GM21390 (cell line): ENCODE results near the gene SCUBE3.

ENCODE experiments used
- ATAC-seq: cut with Tn5 transposase; IDR thresholded peaks from one replicate; pipeline ENCODE4 v1.9.1; 2021; ENCODE audit not compliant: unreplicated experiment

The SCUBE3 gene

DNA sequence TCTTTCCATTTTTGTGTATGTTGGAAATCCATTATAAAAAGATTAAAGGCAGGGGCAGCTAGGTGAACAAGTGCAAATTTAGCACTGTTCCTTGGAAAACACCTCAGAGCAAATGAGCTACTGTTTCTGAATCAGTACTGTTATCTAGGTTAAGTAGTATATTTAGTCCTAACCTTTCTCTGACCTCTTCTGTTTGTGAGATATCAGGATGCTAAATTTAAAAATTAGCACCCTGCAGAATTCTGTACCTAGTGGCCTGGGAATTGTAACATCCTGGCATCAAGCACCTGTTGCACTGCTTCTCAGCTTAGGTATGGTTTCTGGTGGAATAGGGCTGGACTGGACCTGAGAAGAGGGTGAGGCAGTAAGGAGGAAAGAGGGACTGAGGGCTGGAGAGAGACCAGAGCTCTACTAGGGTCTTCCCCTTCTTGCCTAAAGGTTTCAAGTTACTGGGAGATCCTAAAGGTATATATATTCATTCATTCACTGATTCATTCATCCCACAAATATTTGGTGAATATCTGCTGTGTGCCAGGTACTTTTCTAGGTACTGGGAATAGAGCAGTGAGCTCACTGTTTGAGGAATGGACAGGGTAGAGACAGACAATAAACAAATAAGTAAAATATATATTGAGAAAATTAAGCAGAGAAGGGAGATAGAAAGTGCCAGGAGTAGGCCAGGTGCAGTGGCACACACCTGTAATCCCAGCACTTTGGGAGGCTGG lies 51.0 kb downstream of the SCUBE3 start:
- ATAC-seq, result no peak

DNA sequence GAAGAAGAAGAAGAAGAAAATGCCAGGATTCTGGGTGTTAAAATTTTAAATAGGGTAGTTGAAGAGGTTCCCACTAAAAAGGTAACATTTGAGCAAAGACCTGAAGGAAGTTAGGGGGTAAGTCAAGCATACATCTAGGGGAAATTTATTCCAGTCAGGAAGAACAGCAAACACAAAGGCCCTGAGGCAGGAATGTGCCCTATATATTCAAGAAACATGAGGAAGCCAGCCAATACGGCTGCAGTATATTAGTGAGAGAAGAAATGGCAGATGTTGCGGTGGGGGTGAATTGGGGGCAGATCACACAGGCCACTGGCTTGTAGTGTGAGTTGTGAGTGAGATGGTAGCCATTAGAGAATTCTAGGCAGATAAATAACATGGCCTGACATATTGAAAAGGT lies 51.8 kb downstream of the SCUBE3 start:
- ATAC-seq, result no peak

DNA sequence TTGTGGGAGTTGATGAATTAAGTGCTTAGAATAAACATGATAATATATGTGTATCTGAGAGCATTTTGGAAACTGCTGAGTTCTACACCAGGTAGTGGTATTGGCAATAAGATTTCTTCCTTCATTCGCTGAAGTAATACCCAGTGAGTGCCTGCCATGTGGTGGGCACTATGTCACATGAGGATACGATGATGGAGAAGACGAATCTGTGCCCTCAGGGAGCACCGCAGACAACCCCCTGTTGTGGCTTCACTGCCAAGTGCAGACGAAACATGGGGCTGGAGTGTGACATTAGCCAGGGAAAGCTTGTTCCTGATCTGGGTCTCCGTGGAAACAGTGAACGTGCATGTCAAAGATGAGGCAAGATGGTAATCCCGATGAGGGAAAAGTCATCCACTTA lies 53.7 kb downstream of the SCUBE3 start:
- ATAC-seq, result no peak

DNA sequence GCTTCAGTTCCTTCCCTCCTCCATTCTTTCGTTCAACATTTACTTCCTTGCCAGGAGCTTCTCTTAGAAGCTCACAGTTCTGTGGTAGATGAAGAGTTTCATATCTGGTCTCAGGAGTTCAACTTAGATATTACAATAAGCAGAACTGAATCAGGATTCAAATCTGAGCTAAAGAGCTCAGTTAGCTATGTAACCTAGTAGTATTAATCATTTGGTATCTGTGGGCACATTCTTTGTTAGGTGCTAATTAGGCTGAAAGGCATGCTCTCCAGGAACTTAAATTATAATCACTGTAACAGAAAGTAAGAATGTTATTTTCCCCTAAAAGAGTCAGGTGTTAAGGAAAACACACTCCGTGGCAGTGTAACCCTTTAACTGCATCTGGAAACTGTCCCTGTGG lies 54.1 kb downstream of the SCUBE3 start:
- no peak for ATAC-seq

DNA sequence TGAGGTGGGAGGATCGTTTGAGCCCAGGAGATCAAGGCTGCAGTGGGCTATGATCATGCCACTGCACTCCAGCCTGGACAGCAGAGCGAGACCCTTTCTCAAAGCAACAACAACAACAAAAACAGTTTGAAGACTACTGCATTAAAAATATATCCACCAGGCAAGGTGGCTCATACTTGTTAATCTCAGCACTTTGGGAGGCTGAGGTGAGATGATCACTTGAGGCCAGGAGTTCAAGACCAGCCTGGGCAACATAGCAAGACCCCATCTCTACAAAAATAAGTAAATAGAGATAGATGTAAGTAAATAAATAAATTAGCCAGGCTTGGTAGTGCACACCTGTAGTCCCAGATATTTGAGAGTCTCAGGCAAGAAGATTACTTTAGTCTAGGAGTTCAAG lies 58.2 kb downstream of the SCUBE3 start:
- no peak for ATAC-seq

DNA sequence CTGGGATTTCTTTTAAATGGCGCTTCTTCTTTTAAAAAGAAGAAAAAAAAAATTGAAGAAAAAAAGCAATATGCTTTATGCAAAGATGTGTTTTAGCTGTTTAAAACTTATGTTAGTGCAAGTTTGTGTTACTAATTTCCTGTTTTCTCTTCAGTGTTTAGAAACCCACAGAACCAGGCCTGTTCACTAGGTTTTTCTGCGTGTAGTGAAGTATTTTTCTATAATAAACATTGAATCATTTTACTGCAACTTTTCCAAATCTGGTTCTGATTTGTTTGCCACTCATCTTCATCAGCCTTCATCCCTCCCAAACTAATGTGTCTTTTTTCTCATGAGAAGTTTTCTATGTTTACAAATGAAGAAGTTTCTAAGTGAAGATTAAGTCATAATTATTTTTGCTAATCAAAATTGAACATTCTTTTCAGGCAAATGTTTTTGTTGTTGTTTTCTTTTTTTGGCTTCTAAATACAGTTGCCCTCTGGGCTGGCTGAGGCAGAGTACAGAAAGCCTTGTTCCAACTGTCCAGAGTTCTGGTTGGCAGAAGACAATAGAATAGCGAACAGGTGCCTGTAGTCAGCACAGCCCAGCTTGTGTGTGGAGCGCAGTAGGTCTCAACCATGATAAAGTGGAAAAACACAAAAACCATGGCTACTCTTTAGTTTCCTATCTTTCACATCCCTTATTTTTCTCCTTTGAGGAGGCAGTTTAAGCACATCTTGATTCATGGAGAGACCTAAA lies 60.2 kb downstream of the SCUBE3 start:
- ATAC-seq, result no peak

DNA sequence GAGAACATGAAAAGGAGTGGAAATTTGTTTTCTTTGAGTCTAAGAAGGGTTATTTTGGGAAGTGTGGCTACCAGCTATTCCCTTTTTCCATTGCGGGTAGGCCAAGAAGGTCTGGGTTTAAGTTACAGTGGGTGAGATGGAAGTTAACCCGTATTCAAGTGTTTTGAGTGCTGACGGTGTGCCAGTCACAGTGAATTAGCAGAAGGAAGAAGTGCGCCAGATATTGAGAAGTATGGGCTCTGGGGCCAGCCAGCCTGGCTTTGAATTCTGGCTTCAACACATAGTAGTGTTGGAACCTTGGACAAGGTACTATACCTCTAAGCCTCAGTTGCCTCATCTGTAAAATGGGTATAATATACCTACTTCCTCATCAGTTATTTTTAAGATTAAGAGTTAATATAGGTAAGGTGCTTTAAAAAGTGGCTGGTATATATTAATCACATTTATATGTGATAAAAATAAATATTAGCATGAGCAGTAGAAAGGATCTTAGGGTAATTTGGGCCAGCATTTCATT lies 62.0 kb downstream of the SCUBE3 start:
- no peak for ATAC-seq

DNA sequence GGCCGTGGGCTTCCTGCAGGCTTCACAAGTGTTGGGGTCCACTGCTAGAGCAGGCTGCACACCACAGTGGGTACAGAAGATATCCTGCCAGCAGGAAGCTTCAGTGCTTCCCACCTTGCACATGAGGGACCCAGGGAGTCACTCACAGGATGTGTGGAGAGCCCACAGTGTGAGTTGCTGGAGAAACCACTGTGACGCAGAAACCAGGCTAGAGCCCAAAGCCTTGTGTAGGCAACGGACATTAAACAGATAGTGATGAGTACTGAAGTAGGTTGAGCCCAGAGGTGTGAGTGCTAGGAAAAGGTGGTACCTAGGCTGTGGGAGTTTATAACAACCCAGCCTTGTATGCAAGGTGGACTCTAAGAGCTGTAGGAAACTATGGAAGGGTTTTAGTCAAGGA lies 65.0 kb downstream of the SCUBE3 start:
- ATAC-seq, result no peak

DNA sequence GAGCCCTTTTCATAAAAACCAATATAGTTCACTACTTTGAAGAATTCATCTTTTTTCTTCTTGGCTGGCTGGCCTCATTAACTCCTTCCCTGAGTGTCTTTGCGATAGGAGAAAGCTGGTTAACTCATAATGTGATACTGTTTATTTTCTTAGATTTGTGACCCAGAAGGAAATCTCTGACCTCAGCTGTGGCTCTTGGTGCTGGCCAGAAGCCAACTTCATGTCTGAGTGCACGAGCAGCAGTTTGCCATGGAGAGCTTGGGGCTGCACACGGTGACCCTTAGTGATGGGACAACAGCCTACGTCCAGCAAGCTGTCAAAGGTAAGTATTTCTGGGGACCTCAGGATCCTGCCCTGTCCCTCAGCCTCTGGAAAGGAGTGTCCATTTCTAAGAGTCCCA lies 67.1 kb downstream of the SCUBE3 start:
- ATAC-seq, result no peak

DNA sequence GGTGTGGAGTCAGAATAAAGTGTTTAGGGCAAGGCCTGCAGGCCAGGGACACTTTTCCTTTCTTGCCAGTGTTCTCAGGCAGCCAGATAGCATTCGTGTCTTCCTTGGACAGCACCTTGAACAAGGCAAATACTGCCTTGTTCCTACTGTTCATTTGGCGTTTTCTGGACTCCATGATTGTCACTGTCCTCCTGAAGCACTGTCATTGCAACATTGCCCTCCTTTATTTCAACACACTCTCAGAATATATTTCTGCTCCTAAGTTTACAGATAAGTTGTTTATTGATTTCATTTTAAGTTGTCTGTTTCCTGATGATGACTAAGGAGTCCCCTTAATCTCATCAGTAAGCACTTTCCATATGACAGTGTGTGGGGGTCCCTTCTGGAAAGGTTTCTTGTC lies 68.7 kb downstream of the SCUBE3 start:
- no peak for ATAC-seq

DNA sequence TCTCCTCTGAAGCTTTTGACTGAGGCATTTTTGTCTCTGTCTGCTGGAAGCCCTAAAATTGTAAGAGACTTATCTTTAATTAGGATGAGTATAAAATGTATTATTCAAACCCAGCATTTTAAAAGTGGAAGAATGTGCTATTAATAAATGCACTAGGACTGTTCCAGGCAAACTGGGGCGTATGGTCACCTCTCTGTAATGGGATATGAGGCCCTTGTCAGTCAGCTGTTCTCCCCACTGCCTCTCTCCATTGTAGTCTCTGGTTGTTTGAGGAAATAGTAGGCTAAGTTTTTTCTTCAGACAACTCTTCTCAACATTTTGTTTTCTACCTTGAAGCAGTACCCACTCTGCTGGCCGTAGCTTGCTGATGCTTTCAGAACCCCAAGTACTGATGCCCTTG lies 69.6 kb downstream of the SCUBE3 start:
- ATAC-seq, result no peak

DNA sequence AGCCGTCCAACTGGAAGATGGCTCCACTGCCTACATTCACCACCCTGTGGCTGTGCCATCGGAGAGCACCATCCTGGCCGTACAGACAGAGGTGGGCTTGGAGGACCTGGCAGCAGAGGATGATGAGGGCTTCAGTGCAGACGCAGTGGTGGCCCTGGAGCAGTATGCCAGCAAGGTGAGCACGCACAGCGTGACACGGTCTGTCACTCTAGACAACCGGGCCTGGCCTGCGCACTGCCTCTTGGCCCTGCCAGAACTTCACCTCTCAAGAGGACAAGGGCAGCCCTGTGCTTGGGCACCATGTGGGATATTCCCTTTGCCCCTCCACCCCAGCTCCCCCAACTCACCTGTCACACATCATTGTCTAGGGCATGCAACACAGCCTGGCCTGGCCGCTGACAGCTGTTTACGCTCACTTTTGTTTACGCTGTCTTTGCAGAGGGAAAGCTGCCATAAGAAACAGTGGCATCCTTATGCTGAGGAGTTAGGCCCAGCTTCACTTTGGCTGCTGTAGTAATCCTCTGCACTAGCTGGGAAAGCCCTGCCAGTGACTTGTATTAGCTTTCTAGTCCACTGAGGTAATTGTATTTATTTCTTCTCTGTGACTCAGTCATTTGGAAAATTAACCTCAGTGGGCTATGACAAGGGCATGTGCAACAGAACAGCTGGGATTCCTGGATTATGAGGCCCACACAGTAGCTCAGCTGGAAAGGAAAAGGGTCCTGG lies 74.1 kb downstream of the SCUBE3 start:
- ATAC-seq, result no peak

DNA sequence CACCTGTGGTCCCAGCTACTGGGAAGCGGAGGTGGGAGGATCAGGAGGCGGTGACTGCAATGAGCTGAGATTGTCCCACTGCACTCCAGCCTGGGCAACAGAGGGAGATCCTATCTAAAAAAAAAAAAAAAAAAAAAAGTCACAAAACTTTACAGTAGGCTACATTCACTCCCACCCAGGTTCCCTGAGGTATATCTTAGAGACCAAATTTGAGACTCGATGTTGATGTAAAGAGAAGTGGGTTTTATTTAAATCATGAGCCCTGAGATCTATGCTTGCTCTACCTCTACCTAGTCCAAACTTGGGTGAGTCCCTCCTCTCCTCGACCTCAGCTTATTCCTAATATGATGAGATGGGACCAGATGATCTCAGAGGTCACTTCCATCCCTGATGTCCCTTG lies 75.1 kb downstream of the SCUBE3 start:
- no peak for ATAC-seq

DNA sequence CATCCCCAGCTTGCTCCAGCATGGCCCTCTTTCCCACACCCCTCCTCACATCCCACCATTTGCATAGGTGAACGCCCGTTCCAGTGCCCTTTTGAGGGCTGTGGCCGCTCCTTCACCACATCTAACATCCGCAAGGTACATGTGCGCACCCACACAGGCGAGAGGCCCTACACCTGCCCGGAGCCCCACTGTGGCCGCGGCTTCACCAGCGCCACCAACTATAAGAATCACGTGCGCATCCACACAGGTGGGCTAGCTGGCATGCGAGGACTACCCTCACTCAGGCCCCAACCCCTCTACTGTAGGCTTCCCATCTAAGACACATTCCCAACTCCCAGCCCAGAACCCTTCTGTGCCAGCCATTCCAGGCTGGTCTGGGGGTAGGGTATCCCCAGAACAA lies 77.7 kb downstream of the SCUBE3 start:
- no peak for ATAC-seq

DNA sequence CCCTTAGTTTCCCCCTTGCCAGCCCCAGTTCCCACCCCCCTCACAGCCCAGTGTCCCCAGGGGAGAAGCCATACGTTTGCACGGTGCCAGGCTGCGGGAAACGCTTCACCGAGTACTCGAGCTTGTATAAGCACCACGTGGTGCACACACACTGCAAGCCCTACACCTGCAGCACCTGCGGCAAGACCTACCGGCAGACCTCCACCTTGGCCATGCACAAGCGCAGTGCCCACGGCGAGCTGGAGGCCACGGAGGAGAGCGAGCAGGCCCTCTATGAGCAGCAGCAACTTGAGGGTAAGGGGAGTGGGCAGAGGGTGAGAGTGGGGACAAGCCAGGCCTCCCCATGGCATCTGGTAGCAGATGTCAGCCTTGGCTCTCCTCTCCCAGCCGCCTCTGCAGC lies 78.7 kb downstream of the SCUBE3 start:
- ATAC-seq, result no peak

DNA sequence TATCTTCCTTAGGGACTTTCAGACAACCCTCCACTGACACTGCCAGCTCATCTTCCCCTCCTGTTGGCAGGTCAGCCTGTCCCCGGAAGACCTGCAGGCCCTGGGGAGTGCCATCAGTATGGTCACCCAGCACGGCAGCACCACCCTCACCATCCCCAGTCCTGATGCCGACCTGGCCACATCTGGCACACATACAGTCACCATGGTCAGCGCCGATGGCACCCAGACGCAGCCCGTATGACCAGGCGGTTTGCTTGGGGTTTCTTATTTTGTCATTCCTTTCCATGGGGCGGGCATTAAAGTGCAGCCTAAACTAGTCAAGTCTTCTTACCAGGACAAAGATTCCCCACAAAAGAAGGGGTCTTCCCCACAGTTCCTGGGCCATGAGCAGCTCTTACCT lies 79.9 kb downstream of the SCUBE3 start:
- ATAC-seq, result no peak

DNA sequence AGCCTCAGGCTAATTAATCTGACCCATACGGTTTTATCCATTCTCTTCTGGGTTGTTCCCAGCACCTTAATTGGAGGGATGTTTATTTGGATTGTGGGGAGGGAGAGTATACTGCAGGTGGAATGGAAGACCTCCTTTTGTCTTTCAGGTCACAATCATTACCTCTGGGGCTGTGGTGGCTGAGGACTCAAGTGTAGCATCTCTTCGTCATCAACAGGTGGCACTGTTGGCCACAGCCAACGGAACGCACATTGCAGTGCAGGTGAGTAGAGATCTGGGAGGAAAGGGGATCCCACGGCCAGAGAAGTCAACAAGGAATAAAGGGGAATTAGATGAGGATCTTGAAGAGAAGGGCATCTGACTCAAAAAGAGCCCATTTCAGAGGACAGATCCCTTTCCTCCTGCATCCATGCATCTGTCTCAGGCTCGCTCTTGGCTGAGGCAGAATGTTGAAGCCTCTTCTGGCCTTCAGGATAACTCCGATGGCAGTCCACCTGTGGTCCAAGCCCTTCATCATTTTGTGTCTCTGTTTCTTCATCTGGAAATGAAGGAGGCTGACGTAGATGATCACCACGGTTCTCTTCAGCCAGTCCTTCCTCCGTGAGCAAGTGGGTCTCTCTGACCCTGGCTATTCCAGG lies 80.7 kb downstream of the SCUBE3 start:
- no peak for ATAC-seq

DNA sequence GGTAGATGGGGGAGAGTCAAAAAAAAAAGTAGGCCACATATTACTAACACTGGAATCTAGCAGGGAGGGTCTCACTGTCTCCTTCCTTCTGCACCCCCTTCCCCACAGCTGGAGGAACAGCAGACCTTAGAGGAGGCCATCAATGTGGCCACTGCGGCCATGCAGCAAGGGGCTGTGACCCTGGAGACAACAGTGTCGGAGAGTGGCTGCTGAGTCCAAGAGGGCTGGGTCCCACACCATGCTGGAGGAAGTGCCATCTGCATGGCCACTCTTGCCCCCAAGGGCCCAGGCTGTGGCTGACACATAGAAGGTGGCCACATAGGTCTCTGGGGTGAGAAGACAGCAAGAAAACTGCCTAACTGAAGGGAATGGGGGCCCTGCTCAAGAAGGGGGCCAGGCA lies 81.3 kb downstream of the SCUBE3 start:
- ATAC-seq, result no peak

DNA sequence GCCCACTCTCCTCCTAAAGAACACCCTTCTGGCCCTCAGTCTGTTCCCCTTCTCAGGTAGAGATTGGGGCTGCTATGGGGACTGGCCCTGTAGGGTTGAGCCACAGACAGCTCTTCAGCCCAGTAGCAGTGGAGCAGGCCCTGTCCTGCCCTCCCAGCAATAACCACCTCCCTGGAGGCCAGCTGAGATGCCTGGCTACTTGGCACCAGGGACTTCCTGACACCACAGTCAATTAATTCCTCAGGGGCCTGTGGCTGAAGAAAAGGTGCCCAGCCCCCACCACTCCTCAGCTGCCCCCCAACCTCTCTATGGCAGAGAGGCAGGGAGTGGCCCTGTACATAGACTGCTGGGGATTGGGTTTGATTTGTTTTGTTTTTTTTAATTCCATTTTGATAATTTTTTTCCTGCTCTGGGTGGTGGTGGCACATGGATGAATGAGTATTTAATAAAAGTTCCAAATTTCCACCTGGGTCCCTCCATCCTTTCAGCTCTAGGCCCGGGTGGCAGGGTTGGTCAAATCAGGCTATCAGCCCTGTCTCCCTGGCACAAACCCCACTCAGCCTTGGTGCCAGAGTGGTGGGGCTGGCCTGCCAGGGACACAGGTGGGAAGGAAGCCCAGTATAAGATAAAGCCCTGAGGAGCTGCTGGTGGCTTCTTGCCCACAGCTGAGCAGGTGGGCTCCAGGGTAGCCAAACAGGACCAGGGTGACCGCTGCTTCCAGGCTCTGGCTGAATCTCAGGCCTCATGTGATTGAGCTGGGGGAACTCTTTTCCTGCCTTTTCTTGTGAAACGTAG lies 82.0 kb downstream of the SCUBE3 start:
- no peak for ATAC-seq

DNA sequence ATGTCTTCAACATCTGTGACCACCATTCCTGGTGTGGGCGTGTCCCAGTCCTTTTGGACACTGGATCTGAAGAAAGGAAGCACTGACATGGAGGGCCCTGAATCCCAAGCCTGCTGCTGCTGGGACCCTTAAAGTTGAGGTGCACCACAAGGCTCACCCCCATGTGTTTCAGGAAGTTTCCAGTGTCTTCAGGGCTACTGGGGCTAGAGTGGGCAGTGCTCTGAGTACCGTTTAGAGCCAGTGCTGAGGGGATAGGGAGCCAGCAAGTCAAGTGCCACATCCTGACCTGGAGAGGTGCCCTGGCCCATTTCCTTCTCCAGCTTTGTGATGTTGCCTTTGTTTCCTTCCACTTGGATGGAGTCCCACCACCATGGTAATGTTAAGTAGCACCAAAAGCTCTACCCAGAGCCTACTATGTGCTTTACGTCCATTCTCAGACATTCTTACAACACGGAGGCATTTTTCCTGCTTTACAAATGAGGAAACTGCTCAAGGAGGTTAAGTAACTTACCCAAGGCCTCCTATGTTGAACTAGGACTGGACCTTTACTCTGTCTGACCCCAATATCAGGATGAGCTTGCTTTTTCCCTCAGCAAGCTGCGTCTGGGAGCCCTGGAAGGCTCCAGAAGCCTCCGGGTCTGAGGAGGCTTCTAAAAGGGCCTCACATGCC lies 83.3 kb downstream of the SCUBE3 start:
- ATAC-seq, result no peak
